Loucy (cell line): ENCODE measurements around the gene MED4.

Experiments
- H2AFZ ChIP-seq: fragments of 200-600 bp; sonication (generic); 2 replicates; pipeline ENCODE4 v1.6.0; 2016; ENCODE audit warnings: antibody characterized with exemption, mild to moderate bottlenecking, low read length, moderate library complexity
- H3F3A ChIP-seq: fragments of 200-600 bp; 2 replicates; pipeline ENCODE4 v1.6.0; 2016; ENCODE audit warnings: antibody characterized with exemption, low read depth, mild to moderate bottlenecking
- H3K27me3 ChIP-seq: fragments of 200-600 bp; sonication (generic); 2 replicates; pipeline ENCODE4 v1.6.1; 2014; ENCODE audit warnings: low read length, mild to moderate bottlenecking; ENCODE audit not compliant: insufficient read depth, poor library complexity, severe bottlenecking
- H3K36me3 ChIP-seq: fragments of 200-600 bp; sonication (generic); 2 replicates; pipeline ENCODE4 v1.6.1; 2016; ENCODE audit warnings: low read length; ENCODE audit not compliant: insufficient read depth
- H3K4me1 ChIP-seq: fragments of 200-600 bp; sonication (generic); 2 replicates; pipeline ENCODE4 v1.5.1; 2014; ENCODE audit warnings: low read length, mild to moderate bottlenecking; ENCODE audit not compliant: insufficient read depth, poor library complexity, severe bottlenecking
- H3K4me2 ChIP-seq: fragments of 200-600 bp; sonication (generic); 2 replicates; pipeline ENCODE4 v1.6.0; 2014; ENCODE audit warnings: antibody characterized with exemption, low read length, low read depth, mild to moderate bottlenecking; ENCODE audit not compliant: poor library complexity, severe bottlenecking
- H3K4me3 ChIP-seq: fragments of 200-600 bp; sonication (generic); 2 replicates; pipeline ENCODE4 v1.5.1; 2014; ENCODE audit warnings: low read length, mild to moderate bottlenecking, mixed read lengths; ENCODE audit not compliant: poor library complexity, severe bottlenecking
- H3K79me2 ChIP-seq: fragments of 200-600 bp; sonication (generic); 2 replicates; pipeline ENCODE4 v1.6.1; 2014; ENCODE audit warnings: low read length; ENCODE audit not compliant: insufficient read depth
- H3K9ac ChIP-seq: fragments of 200-600 bp; sonication (generic); 2 replicates; pipeline ENCODE4 v1.6.0; 2014; ENCODE audit warnings: mild to moderate bottlenecking, low read depth, low read length, moderate library complexity; ENCODE audit not compliant: poor library complexity, severe bottlenecking
- H3K9me2 ChIP-seq: fragments of 200-600 bp; sonication (generic); replicated peaks from 2 replicates; pipeline ENCODE4 v1.6.1; 2016; ENCODE audit warnings: low read depth, low read length, mixed read lengths
- H3K9me3 ChIP-seq: fragments of 200-600 bp; sonication (generic); 2 replicates; pipeline ENCODE4 v1.6.1; 2014; ENCODE audit warnings: mild to moderate bottlenecking, antibody characterized with exemption, low read length, low read depth; ENCODE audit not compliant: insufficient read depth
- H4K20me1 ChIP-seq: fragments of 200-600 bp; sonication (generic); 2 replicates; pipeline ENCODE4 v1.6.0; 2014; ENCODE audit warnings: antibody characterized with exemption, low read length, mild to moderate bottlenecking; ENCODE audit not compliant: insufficient read depth, poor library complexity, severe bottlenecking
- EZH2phosphoT487 ChIP-seq: fragments of 200-600 bp; IDR thresholded peaks from 2 replicates; pipeline ENCODE4 v1.6.1; 2018; ENCODE audit warnings: antibody characterized with exemption, mild to moderate bottlenecking, moderate library complexity, borderline replicate concordance
- TF ChIP-seq, protein P1 (sequence below): fragments of 200-600 bp; sonication (generic); conservative IDR thresholded peaks from 2 replicates; pipeline ENCODE4 v1.5.1; 2014; ENCODE audit warnings: mild to moderate bottlenecking, antibody characterized with exemption, low read length

MED4 gene

DNA sequence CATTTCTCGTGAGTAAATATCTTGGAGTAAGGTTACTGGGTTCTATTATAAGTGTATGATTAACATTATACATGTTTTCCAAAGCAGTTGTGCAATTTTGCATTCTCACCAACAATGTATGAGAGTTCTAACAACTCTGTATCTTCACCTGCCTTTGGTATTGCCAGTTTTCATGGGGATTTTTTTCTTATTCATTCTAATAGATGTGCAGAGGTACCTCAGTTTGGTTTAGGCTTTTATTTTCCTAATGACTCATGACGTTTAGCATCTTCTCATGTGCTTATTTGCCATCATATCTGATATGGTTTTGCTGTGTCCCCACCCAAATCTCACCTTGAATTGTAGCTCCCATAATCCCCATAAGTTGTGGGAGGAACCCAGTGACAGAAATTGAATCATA lies 65.0 kb downstream of the MED4 start:
- no peaks in the 10 kb centered on the region for H3K36me3 ChIP-seq
- H3K4me1 ChIP-seq: no peaks in the 10 kb centered on the region
- no peak overlapping the region for H3K9ac ChIP-seq
- no peak overlapping the region for H3K4me2 ChIP-seq
- H3K9me2 ChIP-seq: no peaks in the 10 kb centered on the region
- H3F3A ChIP-seq: no peaks in the 10 kb centered on the region
- TF ChIP-seq EZH2phosphoT487: no peak
- TF ChIP-seq, protein P1, sequence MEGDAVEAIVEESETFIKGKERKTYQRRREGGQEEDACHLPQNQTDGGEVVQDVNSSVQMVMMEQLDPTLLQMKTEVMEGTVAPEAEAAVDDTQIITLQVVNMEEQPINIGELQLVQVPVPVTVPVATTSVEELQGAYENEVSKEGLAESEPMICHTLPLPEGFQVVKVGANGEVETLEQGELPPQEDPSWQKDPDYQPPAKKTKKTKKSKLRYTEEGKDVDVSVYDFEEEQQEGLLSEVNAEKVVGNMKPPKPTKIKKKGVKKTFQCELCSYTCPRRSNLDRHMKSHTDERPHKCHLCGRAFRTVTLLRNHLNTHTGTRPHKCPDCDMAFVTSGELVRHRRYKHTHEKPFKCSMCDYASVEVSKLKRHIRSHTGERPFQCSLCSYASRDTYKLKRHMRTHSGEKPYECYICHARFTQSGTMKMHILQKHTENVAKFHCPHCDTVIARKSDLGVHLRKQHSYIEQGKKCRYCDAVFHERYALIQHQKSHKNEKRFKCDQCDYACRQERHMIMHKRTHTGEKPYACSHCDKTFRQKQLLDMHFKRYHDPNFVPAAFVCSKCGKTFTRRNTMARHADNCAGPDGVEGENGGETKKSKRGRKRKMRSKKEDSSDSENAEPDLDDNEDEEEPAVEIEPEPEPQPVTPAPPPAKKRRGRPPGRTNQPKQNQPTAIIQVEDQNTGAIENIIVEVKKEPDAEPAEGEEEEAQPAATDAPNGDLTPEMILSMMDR: no peak
- H3K79me2 ChIP-seq: no peaks in the 10 kb centered on the region
- no peaks in the 10 kb centered on the region for H3K27me3 ChIP-seq
- no peaks in the 10 kb centered on the region for H4K20me1 ChIP-seq
- no peak overlapping the region for H2AFZ ChIP-seq
- H3K4me3 ChIP-seq: no peak overlapping the region
- H3K9me3 ChIP-seq: peaks cover 13% of the 10 kb centered on the region; the same call in 1 of the 2 replicates

DNA sequence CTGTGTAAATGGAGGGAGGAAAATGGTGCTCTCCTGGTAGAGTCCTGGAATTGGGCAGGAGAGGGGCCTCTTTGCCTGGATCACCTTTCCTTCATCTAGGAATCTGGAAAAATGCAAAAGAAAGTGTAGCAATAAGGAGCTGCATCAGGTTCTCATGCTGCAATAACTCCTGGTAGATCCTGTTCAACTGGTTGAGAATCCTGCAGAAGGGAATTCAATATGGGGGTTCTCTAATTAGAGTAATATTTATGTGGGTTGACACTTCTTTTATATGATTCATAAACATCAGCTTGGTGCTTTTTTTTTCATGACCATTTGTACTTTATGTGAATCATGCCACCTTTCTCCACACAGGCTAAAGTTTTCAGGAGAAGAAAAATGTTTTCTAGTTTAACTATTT lies 66.8 kb downstream of the MED4 start:
- Histone ChIP-seq H3K9ac (no peak overlapping the region), H3K79me2 (no peaks in the 10 kb centered on the region), H2AFZ (no peak overlapping the region), H3K9me2 (no peaks in the 10 kb centered on the region), H3K4me1 (no peaks in the 10 kb centered on the region), H3K4me3 (no peak overlapping the region), H3K4me2 (no peak overlapping the region), H4K20me1 (no peaks in the 10 kb centered on the region), H3K36me3 (no peaks in the 10 kb centered on the region), H3K9me3 (peaks cover 13% of the 10 kb centered on the region; the same call in 1 of the 2 replicates), H3F3A (no peaks in the 10 kb centered on the region), H3K27me3 (no peaks in the 10 kb centered on the region)
- TF ChIP-seq, protein P1: no peak
- no peak for TF ChIP-seq EZH2phosphoT487
